ENCODE measurements around the gene MAPK11.
"Not testable (repeated sequence)": the region's sequence is repeated elsewhere in the genome, so short reads cannot be mapped to it uniquely, and the experiment has no call there.

The MAPK11 gene

GRCh38 chr22:50274311-50274710 lies 4.1 kb upstream of the MAPK11 start:
- H3K27me3 ChIP-seq (ENCODE audit: insufficient read depth, low read length, poor library complexity, severe bottlenecking): no peaks in the 10 kb centered on the region
- no peak overlapping the region for H2AFZ ChIP-seq (ENCODE audit: low read length)
- no peaks in the 10 kb centered on the region for H3F3A ChIP-seq (ENCODE audit: low read depth)
- no peak overlapping the region for H3K4me3 ChIP-seq (ENCODE audit: low read length, poor library complexity, severe bottlenecking)
- H3K4me2 ChIP-seq (ENCODE audit: low read depth, low read length, poor library complexity, severe bottlenecking): no peak overlapping the region
- H4K20me1 ChIP-seq (ENCODE audit: insufficient read depth, low read length, poor library complexity, severe bottlenecking): no peaks in the 10 kb centered on the region
- no peaks in the 10 kb centered on the region for H3K9me2 ChIP-seq (replicated peaks; ENCODE audit: low read depth, low read length)
- H3K4me1 ChIP-seq (ENCODE audit: insufficient read depth, low read length, poor library complexity, severe bottlenecking): peaks cover 8% of the 10 kb centered on the region
- H3K36me3 ChIP-seq (ENCODE audit: insufficient read depth, low read length): no peaks in the 10 kb centered on the region
- TF ChIP-seq CTCF (conservative IDR thresholded peaks at IDR 0.05; ENCODE audit: low read length) (no peak; the same call in 1 of the 2 replicates), EZH2phosphoT487 (IDR thresholded peaks at IDR 0.05; ENCODE audit: borderline replicate concordance) (no peak)
- H3K9me3 ChIP-seq (ENCODE audit: insufficient read depth, low read depth, low read length): no peaks in the 10 kb centered on the region
- no peak overlapping the region for H3K9ac ChIP-seq (ENCODE audit: low read depth, low read length, poor library complexity, severe bottlenecking)
- no peaks in the 10 kb centered on the region for H3K79me2 ChIP-seq (ENCODE audit: insufficient read depth, low read length)

DNA sequence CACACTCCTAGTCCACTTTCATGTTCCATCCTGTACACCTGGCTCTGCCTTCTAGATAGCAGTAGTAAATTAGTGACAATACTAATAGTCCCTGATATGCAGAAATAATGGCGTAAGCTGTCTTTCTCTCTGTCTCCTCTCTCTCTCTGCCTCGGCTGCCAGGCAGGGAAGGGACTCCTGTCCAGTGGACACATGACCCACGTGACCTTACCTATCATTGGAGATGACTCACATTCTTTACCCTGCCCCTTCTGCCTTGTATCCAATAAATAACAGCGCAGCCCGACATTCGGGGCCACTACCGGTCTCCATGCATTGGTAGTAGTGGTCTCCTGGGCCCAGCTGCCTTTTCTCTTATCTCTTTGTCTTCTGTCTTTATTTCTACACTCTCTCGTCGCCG lies 3.6 kb upstream of the MAPK11 start:
- H3K4me3 ChIP-seq (ENCODE audit: low read length, poor library complexity, severe bottlenecking); H3K9ac ChIP-seq (ENCODE audit: low read depth, low read length, poor library complexity, severe bottlenecking); H3K36me3 ChIP-seq (ENCODE audit: insufficient read depth, low read length); H3K4me1 ChIP-seq (ENCODE audit: insufficient read depth, low read length, poor library complexity, severe bottlenecking); H3K9me3 ChIP-seq (ENCODE audit: insufficient read depth, low read depth, low read length); H3K9me2 ChIP-seq (replicated peaks; ENCODE audit: low read depth, low read length); H4K20me1 ChIP-seq (ENCODE audit: insufficient read depth, low read length, poor library complexity, severe bottlenecking); H3F3A ChIP-seq (ENCODE audit: low read depth); H3K4me2 ChIP-seq (ENCODE audit: low read depth, low read length, poor library complexity, severe bottlenecking); H3K27me3 ChIP-seq (ENCODE audit: insufficient read depth, low read length, poor library complexity, severe bottlenecking); H3K79me2 ChIP-seq (ENCODE audit: insufficient read depth, low read length); H2AFZ ChIP-seq (ENCODE audit: low read length): not testable (repeated sequence)

- H3K9me2 ChIP-seq (replicated peaks; ENCODE audit: low read depth, low read length); H4K20me1 ChIP-seq (ENCODE audit: insufficient read depth, low read length, poor library complexity, severe bottlenecking); H3F3A ChIP-seq (ENCODE audit: low read depth); H3K4me3 ChIP-seq (ENCODE audit: low read length, poor library complexity, severe bottlenecking); H3K36me3 ChIP-seq (ENCODE audit: insufficient read depth, low read length); H2AFZ ChIP-seq (ENCODE audit: low read length); H3K4me1 ChIP-seq (ENCODE audit: insufficient read depth, low read length, poor library complexity, severe bottlenecking); H3K27me3 ChIP-seq (ENCODE audit: insufficient read depth, low read length, poor library complexity, severe bottlenecking); H3K4me2 ChIP-seq (ENCODE audit: low read depth, low read length, poor library complexity, severe bottlenecking); H3K79me2 ChIP-seq (ENCODE audit: insufficient read depth, low read length); H3K9me3 ChIP-seq (ENCODE audit: insufficient read depth, low read depth, low read length); H3K9ac ChIP-seq (ENCODE audit: low read depth, low read length, poor library complexity, severe bottlenecking): not testable (repeated sequence)
Measured at GRCh38 chr22:50273352-50273751, 3.2 kb upstream of the MAPK11 start.

- H4K20me1 ChIP-seq (ENCODE audit: insufficient read depth, low read length, poor library complexity, severe bottlenecking): no peaks in the 10 kb centered on the region
- H3F3A ChIP-seq (ENCODE audit: low read depth): no peaks in the 10 kb centered on the region
- H3K27me3 ChIP-seq (ENCODE audit: insufficient read depth, low read length, poor library complexity, severe bottlenecking): no peaks in the 10 kb centered on the region
- H3K4me2 ChIP-seq (ENCODE audit: low read depth, low read length, poor library complexity, severe bottlenecking): no peak overlapping the region
- peaks cover 8% of the 10 kb centered on the region for H3K4me1 ChIP-seq (ENCODE audit: insufficient read depth, low read length, poor library complexity, severe bottlenecking)
- TF ChIP-seq CTCF (conservative IDR thresholded peaks at IDR 0.05; ENCODE audit: low read length) (no peak), EZH2phosphoT487 (IDR thresholded peaks at IDR 0.05; ENCODE audit: borderline replicate concordance) (no peak)
- H3K79me2 ChIP-seq (ENCODE audit: insufficient read depth, low read length): no peaks in the 10 kb centered on the region
- H3K4me3 ChIP-seq (ENCODE audit: low read length, poor library complexity, severe bottlenecking): no peak overlapping the region
- no peak overlapping the region for H2AFZ ChIP-seq (ENCODE audit: low read length)
- H3K9me3 ChIP-seq (ENCODE audit: insufficient read depth, low read depth, low read length): no peaks in the 10 kb centered on the region
- no peaks in the 10 kb centered on the region for H3K9me2 ChIP-seq (replicated peaks; ENCODE audit: low read depth, low read length)
- no peaks in the 10 kb centered on the region for H3K36me3 ChIP-seq (ENCODE audit: insufficient read depth, low read length)
- H3K9ac ChIP-seq (ENCODE audit: low read depth, low read length, poor library complexity, severe bottlenecking): no peak overlapping the region
Measured at GRCh38 chr22:50272044-50272802, 2.0 kb upstream of the MAPK11 start.
